GM15510 (cell line): ENCODE results near the gene RPS6KC1.

Experiments used
- POLR2A ChIP-seq: IDR thresholded peaks from 3 replicates; pipeline ENCODE4 v1.6.1; 2011; ENCODE audit warnings: borderline replicate concordance; ENCODE audit not compliant: insufficient read length; ENCODE audit errors: extremely low read depth

Gene RPS6KC1, protein sequence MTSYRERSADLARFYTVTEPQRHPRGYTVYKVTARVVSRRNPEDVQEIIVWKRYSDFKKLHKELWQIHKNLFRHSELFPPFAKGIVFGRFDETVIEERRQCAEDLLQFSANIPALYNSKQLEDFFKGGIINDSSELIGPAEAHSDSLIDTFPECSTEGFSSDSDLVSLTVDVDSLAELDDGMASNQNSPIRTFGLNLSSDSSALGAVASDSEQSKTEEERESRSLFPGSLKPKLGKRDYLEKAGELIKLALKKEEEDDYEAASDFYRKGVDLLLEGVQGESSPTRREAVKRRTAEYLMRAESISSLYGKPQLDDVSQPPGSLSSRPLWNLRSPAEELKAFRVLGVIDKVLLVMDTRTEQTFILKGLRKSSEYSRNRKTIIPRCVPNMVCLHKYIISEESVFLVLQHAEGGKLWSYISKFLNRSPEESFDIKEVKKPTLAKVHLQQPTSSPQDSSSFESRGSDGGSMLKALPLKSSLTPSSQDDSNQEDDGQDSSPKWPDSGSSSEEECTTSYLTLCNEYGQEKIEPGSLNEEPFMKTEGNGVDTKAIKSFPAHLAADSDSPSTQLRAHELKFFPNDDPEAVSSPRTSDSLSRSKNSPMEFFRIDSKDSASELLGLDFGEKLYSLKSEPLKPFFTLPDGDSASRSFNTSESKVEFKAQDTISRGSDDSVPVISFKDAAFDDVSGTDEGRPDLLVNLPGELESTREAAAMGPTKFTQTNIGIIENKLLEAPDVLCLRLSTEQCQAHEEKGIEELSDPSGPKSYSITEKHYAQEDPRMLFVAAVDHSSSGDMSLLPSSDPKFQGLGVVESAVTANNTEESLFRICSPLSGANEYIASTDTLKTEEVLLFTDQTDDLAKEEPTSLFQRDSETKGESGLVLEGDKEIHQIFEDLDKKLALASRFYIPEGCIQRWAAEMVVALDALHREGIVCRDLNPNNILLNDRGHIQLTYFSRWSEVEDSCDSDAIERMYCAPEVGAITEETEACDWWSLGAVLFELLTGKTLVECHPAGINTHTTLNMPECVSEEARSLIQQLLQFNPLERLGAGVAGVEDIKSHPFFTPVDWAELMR

GRCh38 chr1:213051127-213051880 is at the start of gene RPS6KC1:
Gene RPS6KC1, plus strand, starts transcription at chr1:213051241. Its CDS starts 164 bp downstream, at chr1:213051405.
- TF ChIP-seq POLR2A = peak; percentile 55

- no peak for TF ChIP-seq POLR2A
Observed at GRCh38 chr1:213003256-213003655, 47.8 kb upstream of the RPS6KC1 start.

DNA sequence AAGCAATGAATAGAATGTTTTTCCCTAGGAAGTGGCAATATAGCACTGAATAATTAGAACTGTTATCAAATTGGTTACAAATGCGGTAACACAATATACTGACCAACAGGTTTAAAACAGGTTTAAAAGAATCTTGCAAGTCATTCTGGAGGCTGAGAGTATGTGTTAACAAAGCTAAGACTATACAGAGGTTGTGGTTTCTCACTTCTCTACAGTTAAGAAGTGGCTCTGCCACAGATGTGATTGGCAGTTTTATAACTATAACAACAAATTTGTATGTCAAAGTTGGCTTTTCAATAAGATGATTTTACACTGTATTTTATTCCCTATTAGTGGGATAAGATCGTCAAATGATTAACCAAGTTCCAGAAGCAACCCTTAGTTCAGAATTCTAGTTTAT is 42.5 kb upstream of the RPS6KC1 start:
- no peak for TF ChIP-seq POLR2A

GRCh38 chr1:213014642-213015041 is 36.4 kb upstream of the RPS6KC1 start:
- no peak for TF ChIP-seq POLR2A

DNA sequence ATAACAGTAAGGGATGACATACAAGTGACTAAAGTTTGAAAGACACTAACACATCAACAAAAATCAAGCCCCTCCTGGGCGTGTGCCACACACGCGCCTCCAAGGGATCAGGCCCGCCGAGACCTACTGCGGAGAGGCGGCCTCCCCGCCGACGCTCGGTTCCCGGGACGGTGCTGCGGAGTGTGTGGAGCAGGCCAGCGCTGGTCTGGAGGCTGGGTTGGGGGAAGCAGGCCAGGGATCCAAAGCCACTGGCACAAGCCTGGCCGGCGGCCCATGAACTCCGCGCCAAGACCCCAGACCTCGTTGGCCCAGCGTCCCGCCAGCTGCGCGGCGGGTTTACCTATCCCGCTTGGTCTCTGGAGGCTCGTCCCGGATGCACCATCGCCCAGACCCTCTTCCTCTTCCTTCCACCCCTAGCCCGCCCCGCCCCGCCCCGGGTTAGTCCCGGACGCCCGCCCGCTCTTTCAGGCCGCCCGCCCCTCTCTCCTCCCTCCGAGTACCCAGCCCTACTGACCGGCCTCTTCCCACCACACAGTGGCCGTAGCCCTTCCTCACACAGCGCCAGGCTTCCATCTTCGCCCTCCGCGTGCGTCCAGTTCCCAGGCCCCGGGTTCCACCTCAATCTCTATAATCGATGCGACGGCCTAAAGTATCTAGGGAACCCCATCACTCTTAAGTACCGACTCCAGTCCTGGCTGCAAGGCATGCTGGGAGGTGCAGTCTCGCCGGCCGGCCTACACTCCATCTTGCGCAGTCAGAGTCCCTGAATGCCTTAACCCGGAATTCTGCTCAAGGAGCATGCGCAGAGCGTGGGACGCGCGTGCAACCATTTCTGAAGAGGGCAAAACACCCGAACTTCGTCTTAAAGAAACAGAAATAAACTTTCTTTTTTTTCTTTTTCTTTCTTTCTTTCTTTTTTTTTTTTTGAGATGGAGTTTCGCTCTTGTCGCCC is 35.7 kb upstream of the RPS6KC1 start, which contains the start of gene ANGEL2:
Gene ANGEL2 (minus strand): TSS at position 769 of the 952 bp plus-strand sequence. CDS start 196 bp downstream, at position 573.
- TF ChIP-seq POLR2A = peak; percentile 84

GRCh38 chr1:213017447-213018273 is 33.4 kb upstream of the RPS6KC1 start:
- no peak for TF ChIP-seq POLR2A

- TF ChIP-seq POLR2A = no peak
Observed at GRCh38 chr1:213019450-213019849, 31.6 kb upstream of the RPS6KC1 start.

DNA sequence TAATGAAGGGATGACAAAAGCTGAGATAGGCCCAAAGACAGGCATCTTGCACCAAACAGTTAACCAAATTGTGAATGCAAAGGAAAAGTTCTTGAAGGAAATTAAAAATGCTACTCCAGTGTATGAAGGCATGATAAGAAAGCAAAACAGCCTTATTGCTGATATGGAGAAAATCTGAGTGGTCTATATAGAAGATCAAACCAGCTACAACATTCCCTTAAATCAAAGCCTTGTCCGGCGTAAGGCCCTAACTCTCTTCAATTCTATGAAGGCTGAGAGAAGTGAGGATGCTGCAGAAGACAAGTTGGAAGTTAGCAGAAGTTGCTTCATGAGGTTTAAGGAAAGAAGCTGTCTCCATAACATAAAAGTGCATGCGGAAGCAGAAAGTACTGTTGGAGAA is 31.0 kb upstream of the RPS6KC1 start:
- no peak for TF ChIP-seq POLR2A

GRCh38 chr1:213032651-213033050 is 18.4 kb upstream of the RPS6KC1 start:
- TF ChIP-seq POLR2A = no peak

DNA sequence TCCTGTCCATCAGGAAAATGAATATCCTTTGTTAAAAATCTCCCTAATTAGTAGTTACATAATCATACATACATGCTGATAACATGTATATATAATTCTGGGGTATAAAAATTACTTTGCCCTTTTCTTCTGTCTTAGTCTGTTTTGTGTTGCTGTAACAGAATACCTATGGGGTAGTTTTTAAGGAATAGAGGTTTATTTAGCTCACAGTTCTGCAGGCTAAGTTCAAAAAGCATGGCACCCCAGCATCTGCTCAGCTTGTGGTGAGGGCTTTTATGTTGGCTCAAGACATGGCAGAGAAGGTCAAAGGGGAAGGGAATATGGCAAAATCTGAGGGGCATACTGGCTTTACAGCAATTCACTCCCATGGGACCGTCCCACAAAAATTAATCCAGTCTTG is 16.3 kb upstream of the RPS6KC1 start:
- no peak for TF ChIP-seq POLR2A

DNA sequence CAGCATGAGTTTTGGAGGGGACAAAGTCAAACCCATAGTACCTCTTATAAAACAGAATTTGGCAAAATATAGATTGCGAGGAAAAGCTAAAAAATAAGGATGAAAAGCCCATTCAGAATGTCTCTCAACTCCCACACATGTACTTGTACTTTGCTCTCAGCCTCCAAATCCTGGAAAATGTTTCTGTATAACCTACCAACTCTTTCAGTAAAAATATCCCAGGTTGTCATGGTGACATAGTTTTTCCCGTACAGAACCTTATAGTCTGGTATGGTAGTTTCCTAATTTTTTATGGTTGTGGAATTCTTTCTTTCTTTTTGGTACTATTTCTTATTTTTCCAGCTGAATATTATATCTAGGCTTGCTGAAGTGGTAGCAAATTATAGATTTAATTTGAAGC is 15.5 kb upstream of the RPS6KC1 start:
- TF ChIP-seq POLR2A = no peak

- TF ChIP-seq POLR2A = no peak
Observed at GRCh38 chr1:213041443-213041842, 9.6 kb upstream of the RPS6KC1 start.
